ENCODE data around the gene OR2T12.
A peak's percentile ranks its signal among the peaks of the same experiment; 100 is the strongest.
"Not testable (repeated sequence)": the region's sequence is repeated elsewhere in the genome, so short reads cannot be mapped to it uniquely, and the experiment has no call there.

OR2T12 gene, protein sequence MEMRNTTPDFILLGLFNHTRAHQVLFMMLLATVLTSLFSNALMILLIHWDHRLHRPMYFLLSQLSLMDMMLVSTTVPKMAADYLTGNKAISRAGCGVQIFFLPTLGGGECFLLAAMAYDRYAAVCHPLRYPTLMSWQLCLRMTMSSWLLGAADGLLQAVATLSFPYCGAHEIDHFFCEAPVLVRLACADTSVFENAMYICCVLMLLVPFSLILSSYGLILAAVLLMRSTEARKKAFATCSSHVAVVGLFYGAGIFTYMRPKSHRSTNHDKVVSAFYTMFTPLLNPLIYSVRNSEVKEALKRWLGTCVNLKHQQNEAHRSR

DNA sequence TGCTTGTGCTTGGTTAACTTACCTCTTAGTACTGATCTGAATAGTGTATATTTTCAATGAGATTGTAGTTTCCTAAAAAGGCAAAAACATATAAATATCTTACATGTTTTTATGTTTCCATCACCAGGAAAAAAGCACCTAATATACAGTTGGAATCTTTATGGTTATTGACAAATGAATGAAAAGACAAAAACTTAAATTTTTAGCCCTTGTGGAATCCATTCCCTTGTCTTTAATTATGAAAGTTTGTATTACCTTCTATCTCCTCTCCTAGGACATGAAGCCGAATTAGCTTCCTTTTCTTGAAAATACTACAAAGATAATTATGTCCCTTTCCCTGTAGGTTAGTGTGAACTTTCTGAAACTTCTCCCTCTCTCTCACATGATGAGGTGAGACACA is at the start of gene OR2T12:
Gene OR2T12 (minus strand): TSS at position 101 of the 400 bp plus-strand sequence. CDS start 7,846 bp downstream, outside the sequence.
- no peak for DNase-seq

DNA sequence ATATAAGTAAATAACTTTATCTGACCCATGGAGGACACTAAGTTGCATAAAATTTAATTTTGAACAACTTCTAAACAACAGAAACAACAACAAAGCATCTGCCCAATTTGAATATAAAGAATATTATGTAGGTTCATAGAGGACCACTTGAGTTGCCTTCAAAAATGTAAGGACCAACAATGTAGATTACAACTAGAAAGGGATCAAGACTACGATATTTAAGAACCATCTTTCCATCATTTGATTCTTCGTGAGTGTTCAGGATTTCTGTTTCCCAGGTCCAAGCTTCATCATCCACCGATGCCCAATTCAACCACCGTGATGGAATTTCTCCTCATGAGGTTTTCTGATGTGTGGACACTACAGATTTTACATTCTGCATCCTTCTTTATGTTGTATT is 45.3 kb upstream of the OR2T12 start, which contains the start of gene OR14C36:
Gene OR14C36 (plus strand): TSS at position 301 of the 400 bp plus-strand sequence. CDS start 0 bp downstream, at position 301.
- no peak for DNase-seq

- DNase-seq = no peak
These were observed 40.2 kb upstream of the OR2T12 start for GRCh38 chr1:248343451-248343850.

DNA sequence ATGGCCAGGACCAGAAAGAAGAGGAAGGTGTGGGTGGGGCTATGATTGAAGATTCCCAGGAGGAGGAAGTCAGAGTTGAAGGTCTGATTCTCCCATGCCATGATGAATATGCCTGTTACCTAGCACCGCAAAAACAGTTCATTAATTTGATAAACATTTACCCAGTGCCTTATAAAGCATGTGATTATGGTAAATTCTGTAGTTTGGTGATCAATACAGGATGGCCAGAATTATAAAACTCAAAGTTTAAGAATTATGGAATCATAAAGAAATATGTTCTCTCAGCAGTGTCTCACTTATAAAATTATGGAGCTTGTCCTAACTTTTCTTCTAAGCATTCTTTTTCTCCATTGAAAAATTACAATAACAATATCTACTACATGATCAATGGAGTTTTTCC is 21.2 kb upstream of the OR2T12 start, which contains the start of gene OR2M7:
Gene OR2M7 (minus strand): TSS at position 101 of the 400 bp plus-strand sequence. CDS start 0 bp downstream, at position 101.
- DNase-seq = no peak

GRCh38 chr1:248316796-248317195 is 13.6 kb upstream of the OR2T12 start:
- DNase-seq = no peak

- DNase-seq = not testable (repeated sequence)
These were observed 3.5 kb upstream of the OR2T12 start for GRCh38 chr1:248306740-248307139.

- DNase-seq = no peak
These were observed 2.9 kb upstream of the OR2T12 start for GRCh38 chr1:248306103-248306502.

GRCh38 chr1:248305672-248306071 is 2.4 kb upstream of the OR2T12 start:
- DNase-seq = peak; percentile 58

GRCh38 chr1:248288391-248288790 is 14.8 kb downstream of the OR2T12 start:
- DNase-seq = no peak

- DNase-seq = no peak
These were observed 25.3 kb downstream of the OR2T12 start, which contains the start of gene OR2T33 for GRCh38 chr1:248277876-248278275. OR2T33 (minus strand) TSS chr1:248277976; CDS start chr1:248273814, 4,162 bp downstream.

DNA sequence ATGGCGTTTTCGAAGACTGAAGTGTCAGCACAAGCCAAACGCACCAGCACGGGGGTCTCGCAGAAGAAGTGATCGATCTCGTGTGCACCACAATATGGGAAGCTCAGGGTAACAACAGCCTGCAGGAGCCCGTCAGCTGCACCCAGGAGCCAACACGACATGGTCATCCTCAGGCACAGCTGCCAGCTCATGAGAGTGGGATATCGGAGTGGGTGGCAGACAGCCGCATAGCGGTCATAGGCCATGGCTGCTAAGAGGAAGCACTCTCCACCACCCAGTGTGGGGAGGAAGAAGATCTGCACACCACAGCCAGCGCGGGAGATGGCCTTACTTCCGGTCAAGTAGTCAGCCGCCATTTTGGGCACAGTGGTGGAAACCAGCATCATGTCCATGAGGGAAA is 30.0 kb downstream of the OR2T12 start:
- not testable (repeated sequence) for DNase-seq

DNA sequence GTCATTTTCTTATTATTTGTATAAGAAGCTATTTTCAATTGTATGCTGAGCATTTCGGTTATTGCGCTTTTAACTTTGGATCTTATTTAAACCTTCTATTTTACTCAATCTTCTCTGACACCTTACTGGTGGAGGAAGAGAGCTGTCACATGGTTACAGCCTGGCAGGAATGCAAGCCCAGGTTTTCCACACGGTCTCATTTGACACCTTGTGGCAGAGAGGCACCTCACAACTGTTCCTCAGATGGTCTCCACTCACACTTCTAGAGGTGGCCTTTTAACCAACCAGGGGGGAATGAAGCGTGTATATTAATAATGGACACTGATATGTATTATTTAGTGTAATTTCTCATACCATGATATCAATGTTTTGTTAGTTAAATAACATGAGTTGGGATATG is 35.0 kb downstream of the OR2T12 start:
- peak; percentile 21 for DNase-seq

DNA sequence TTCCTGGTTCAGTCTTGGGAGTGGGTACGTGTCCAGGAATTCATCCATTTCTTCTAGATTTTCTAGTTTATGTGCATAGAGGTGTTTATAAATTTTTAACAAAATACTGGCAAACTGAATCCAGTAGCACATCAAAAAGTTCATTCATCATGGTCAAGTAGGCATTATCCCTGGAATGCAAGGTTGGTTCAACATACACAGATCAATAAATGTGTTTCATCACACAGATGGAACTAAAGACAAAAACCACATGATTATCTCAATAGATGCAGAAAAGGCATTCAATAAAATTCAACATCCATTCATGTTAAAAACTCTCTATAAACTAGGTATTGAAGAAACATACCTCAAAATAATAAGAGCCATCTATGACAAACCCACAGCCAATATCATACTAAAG is 43.9 kb downstream of the OR2T12 start:
- not testable (repeated sequence) for DNase-seq

DNA sequence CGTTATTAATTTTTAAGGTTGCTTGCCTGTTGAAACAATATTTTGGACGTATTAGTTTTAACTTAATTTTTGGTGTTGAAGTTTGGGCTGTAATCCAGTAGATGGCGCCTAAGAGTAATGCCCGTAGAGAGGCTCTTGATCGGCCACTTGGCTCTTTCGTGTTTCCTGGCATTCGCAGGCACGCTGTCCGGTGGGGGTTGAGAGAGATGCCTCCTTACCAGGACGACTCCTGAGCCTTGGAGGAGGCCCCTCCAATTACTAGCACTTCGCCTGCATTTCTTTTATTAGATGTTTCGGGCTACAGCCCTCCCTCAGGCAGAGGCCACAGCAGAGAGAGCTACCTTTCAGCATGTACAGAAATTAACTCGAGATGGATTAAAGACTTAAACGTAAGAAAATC is 60.0 kb downstream of the OR2T12 start:
- DNase-seq = peak; percentile 82
